GM12892 (cell line): ENCODE data around the gene ABAT.
"Not testable (repeated sequence)": the region's sequence is repeated elsewhere in the genome, so short reads cannot be mapped to it uniquely, and the experiment has no call there.

Experiments used
- DNase-seq: peaks from one replicate; pipeline ENCODE4 v3.0.0; 2011; ENCODE audit not compliant: insufficient read length
- FAIRE-seq: peaks from 2 replicates; lab custom pipeline; 2011; peaks lifted over from hg19 to GRCh38; lab: Jason Lieb, UNC
- POLR2A ChIP-seq: IDR thresholded peaks from 2 replicates; pipeline ENCODE4 v1.6.1; 2011; ENCODE audit warnings: low read depth, low read length, control low read depth
- POLR2AphosphoS5 ChIP-seq: IDR thresholded peaks from 2 replicates; pipeline ENCODE4 v1.6.1; 2011; ENCODE audit warnings: low read depth, low read length, control low read depth
- TAF1 ChIP-seq: IDR thresholded peaks from 2 replicates; pipeline ENCODE4 v1.6.1; 2011; ENCODE audit warnings: low read depth, mild to moderate bottlenecking, control low read depth, low read length, borderline replicate concordance

Gene ABAT

GRCh38 chr16:8795091-8795490 lies 120.7 kb downstream of the ABAT start:
- TF ChIP-seq POLR2AphosphoS5: no peak

GRCh38 chr16:8795818-8796217 lies 121.4 kb downstream of the ABAT start:
- FAIRE-seq: no peak

More at GRCh38 chr16:8795091-8795490, 120.7 kb downstream of the ABAT start:
- FAIRE-seq (no peak), DNase-seq (no peak)

GRCh38 chr16:8796469-8797363 lies 122.3 kb downstream of the ABAT start:
- TF ChIP-seq TAF1: no peak
- no peak for TF ChIP-seq POLR2AphosphoS5
- no peak for TF ChIP-seq POLR2A
- FAIRE-seq: no peak
- DNase-seq: no peak

More at GRCh38 chr16:8795818-8796217, 121.4 kb downstream of the ABAT start:
- no peak for DNase-seq
- TF ChIP-seq POLR2A (no peak), POLR2AphosphoS5 (no peak), TAF1 (no peak)

GRCh38 chr16:8797364-8798173 lies 123.2 kb downstream of the ABAT start, which contains the start of the genes PMM2 and TMEM186:
TSS of gene PMM2 (plus strand) at chr16:8797839. CDS start at chr16:8797883, 44 bp downstream.
TSS of gene TMEM186 (minus strand) at chr16:8797639. CDS start at chr16:8797614, 25 bp downstream.
- DNase-seq: peak; percentile 96
- TF ChIP-seq POLR2AphosphoS5 (peak; percentile 88), TAF1 (peak; percentile 35), POLR2A (peak; percentile 95)
- peak; percentile 92 for FAIRE-seq

GRCh38 chr16:8798174-8798527 lies 123.7 kb downstream of the ABAT start:
- FAIRE-seq (no peak), DNase-seq (no peak)
- TF ChIP-seq POLR2A (no peak), TAF1 (no peak)

- FAIRE-seq: no peak
- DNase-seq: no peak
- TF ChIP-seq POLR2AphosphoS5: no peak
- no peak for TF ChIP-seq POLR2A
- TF ChIP-seq TAF1: no peak
Observed at GRCh38 chr16:8798535-8799157, 124.2 kb downstream of the ABAT start.

GRCh38 chr16:8801701-8802100 lies 127.3 kb downstream of the ABAT start:
- DNase-seq (no peak), FAIRE-seq (no peak)
- TF ChIP-seq TAF1: no peak
- no peak for TF ChIP-seq POLR2AphosphoS5
- TF ChIP-seq POLR2A: no peak

GRCh38 chr16:8803733-8804132 lies 129.3 kb downstream of the ABAT start:
- FAIRE-seq, DNase-seq: not testable (repeated sequence)

GRCh38 chr16:8804313-8804712 lies 129.9 kb downstream of the ABAT start:
- FAIRE-seq (no peak), DNase-seq (no peak)
- TF ChIP-seq POLR2A (no peak), TAF1 (no peak), POLR2AphosphoS5 (no peak)

- no peak for TF ChIP-seq POLR2A
- TF ChIP-seq TAF1: no peak
- TF ChIP-seq POLR2AphosphoS5: no peak
- no peak for DNase-seq
- FAIRE-seq: no peak
Observed at GRCh38 chr16:8806272-8806983, 132.0 kb downstream of the ABAT start.

- FAIRE-seq (no peak), DNase-seq (no peak)
- no peak for TF ChIP-seq POLR2AphosphoS5
- TF ChIP-seq TAF1: no peak
- TF ChIP-seq POLR2A: no peak
Observed at GRCh38 chr16:8807189-8807588, 132.8 kb downstream of the ABAT start.
